ENCODE results near the gene FADS6. TPM values are rescaled to one million over a fixed set of nuclear protein-coding genes. Genes with fewer than 3 reads are reported as not detected.
"Not testable (repeated sequence)": the region's sequence is repeated elsewhere in the genome, so short reads cannot be mapped to it uniquely, and the experiment has no call there.

Gene FADS6
- total RNA-seq, 1 donor, result not detected

DNA sequence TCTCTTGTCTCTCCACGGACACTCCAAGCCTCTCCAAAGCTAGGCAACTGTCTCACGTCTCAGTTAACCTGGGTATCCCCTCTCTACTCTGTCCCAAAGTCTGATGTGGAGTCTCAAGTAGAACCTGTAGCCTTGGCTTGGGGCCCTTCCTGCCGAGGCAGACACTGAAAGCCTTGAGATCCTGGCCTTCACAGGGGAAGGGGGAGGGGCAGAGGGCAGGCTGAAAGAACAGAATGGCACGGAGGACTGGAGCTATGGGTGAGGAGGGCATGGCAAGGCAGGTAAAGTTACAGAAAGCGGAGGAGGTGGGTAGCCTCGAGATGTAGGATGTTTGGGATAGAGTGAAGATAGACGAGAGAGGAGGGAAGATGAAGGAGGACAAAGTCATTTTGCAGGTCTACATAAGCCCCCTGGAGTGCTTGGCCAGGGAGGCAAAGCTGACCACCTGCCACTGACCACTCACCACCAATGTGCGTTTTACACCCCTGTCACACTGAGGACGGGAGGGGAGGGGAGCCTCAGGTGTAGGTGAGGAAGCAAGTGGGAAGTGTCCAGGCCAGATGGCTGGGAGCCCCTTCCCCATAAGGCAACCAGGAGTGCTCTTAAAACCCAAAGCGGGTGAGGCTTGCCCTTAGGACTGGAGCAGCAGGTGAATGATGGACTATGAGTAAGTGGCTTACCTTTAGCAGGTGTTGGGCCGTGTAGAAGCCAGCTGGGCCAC, 21.9 kb downstream of the FADS6 start:
- no peak for DNase-seq (ENCODE audit: low read depth)
- TF ChIP-seq, protein P1, sequence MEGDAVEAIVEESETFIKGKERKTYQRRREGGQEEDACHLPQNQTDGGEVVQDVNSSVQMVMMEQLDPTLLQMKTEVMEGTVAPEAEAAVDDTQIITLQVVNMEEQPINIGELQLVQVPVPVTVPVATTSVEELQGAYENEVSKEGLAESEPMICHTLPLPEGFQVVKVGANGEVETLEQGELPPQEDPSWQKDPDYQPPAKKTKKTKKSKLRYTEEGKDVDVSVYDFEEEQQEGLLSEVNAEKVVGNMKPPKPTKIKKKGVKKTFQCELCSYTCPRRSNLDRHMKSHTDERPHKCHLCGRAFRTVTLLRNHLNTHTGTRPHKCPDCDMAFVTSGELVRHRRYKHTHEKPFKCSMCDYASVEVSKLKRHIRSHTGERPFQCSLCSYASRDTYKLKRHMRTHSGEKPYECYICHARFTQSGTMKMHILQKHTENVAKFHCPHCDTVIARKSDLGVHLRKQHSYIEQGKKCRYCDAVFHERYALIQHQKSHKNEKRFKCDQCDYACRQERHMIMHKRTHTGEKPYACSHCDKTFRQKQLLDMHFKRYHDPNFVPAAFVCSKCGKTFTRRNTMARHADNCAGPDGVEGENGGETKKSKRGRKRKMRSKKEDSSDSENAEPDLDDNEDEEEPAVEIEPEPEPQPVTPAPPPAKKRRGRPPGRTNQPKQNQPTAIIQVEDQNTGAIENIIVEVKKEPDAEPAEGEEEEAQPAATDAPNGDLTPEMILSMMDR (IDR thresholded peaks at IDR 0.05; ENCODE audit: insufficient read depth, low read length), result no peak
- H3K4me3 ChIP-seq (ENCODE audit: low read depth, low read length), result peak overlapping the region; percentile 93

DNA sequence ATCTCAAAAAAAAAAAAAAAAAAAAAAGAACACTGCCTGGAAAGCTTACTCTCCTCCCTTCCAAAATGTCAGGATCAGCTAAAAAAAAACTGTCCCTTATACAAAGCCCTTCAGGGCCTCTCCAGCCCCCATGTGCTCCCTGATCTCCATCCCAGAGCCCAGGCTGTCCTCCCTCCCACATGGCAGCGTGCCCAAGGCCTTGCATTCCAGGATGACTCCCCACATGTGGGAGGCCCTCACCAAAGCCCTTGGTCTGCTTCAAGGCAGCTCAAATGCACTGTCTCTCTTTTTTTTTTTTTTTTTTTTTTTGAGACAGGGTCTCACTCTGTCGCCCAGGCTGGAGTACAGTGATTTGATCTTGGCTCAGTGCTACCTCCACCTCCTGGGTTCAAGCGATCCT, 22.9 kb downstream of the FADS6 start:
- no peak overlapping the region for H3K4me3 ChIP-seq (ENCODE audit: low read depth, low read length)
- TF ChIP-seq, protein P1 (IDR thresholded peaks at IDR 0.05; ENCODE audit: insufficient read depth, low read length), result no peak
- peak; percentile 44 for DNase-seq (ENCODE audit: low read depth)

DNA sequence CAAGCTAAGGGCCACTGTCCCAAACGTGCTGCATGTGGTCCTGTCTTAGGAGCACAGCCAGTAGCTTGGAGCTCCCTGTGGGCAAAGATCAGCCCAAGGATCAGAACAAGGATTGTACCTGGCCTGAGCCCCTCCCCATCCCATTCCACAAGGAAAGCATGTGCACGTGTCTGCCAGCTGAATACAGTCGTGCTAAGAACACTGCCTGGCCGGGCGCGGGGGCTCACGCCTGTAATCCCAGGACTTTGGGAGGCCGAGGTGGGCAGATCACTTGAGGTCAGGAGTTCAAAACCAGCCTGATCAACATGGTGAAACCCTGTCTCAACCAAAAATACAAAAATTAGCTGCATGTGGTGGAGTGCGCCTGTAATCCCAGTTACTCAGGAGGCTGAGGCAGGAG, 23.4 kb downstream of the FADS6 start:
- DNase-seq (ENCODE audit: low read depth); H3K4me3 ChIP-seq (ENCODE audit: low read depth, low read length): not testable (repeated sequence)

DNA sequence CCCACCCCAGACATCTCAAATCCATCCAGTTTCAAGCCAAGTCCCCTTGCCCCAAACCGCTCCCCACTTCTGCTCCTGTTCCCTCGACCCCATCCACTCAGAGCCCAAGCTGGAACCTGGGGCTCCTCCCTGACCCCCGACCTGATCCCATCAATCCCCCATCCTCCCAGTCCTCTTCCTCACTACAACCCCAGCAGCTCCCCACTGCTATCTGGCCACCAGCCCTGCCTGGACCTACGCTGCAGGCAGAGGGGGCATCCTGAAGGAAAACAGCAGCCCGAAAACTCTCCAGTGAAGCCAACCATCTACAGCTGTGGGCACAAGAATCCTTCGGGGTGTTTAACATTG, 24.6 kb downstream of the FADS6 start:
- TF ChIP-seq, protein P1 (IDR thresholded peaks at IDR 0.05; ENCODE audit: insufficient read depth, low read length), result no peak
- DNase-seq (ENCODE audit: low read depth), result no peak
- H3K4me3 ChIP-seq (ENCODE audit: low read depth, low read length), result no peak overlapping the region

DNA sequence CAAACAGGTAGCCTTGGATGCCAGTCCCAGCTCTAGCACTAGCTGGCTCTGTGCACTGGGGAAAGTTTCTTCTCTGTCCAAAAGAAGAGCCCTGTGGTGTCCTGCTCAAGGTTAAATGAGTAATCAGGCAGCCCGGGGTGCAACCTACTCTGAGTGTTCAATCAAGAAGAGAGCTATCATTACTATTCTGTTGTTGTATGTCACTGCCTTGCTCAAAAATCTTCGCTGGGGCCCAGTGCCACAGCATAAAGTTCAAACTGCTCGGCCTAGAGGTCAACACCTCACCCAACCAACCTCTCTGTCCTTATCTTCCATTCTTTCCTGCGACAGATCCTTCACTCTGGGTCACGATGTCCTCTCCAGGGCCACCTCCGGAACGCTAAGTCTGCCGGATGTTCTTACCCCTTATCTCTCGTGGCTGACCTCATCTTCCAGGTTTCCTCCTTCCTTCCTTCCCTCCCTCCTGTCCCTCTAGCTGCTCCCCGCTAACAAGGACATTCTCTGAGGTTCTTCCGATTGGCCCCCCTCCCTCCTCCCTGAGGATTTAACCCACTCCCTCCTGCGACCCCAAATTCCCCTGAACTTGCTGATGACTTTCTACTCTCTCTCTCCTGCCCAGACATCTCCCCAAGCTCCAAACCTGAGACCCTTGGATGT, 25.1 kb downstream of the FADS6 start:
- TF ChIP-seq, protein P1 (IDR thresholded peaks at IDR 0.05; ENCODE audit: insufficient read depth, low read length), result no peak
- H3K4me3 ChIP-seq (ENCODE audit: low read depth, low read length), result no peak overlapping the region
- DNase-seq (ENCODE audit: low read depth), result no peak

DNA sequence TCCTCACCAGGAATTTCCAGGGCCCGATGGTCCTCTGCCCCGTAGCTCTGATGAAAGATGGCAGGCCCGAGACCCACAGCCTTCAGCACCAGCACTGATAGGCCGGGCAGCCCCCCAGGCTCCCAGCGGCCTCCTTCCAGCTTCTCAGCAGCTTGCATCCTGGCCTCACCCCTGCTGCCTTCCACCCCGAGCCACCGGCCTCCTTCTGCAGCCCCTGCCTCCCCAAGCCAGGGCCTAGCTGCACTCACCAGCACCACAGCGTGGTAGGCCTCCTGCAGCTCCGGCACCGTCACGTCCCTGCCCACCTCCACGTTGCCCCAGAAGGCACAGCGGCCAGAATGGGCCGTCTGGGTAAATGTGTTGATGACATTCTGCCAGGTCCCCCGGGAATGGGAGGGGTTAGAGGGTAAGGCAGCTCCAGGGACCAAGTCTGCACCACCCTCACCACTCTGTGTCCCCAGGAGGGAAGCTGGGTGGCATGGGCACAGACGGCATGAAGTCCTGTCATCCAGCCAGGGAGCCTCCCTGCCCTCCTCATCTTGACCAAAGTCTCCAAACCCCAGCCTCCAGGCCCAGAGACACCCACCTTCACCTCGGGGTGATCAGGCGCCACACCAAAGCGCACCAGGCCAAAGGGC, 27.1 kb downstream of the FADS6 start:
- TF ChIP-seq, protein P1 (IDR thresholded peaks at IDR 0.05; ENCODE audit: insufficient read depth, low read length), result no peak
- no peak overlapping the region for H3K4me3 ChIP-seq (ENCODE audit: low read depth, low read length)
- DNase-seq (ENCODE audit: low read depth), result no peak

DNA sequence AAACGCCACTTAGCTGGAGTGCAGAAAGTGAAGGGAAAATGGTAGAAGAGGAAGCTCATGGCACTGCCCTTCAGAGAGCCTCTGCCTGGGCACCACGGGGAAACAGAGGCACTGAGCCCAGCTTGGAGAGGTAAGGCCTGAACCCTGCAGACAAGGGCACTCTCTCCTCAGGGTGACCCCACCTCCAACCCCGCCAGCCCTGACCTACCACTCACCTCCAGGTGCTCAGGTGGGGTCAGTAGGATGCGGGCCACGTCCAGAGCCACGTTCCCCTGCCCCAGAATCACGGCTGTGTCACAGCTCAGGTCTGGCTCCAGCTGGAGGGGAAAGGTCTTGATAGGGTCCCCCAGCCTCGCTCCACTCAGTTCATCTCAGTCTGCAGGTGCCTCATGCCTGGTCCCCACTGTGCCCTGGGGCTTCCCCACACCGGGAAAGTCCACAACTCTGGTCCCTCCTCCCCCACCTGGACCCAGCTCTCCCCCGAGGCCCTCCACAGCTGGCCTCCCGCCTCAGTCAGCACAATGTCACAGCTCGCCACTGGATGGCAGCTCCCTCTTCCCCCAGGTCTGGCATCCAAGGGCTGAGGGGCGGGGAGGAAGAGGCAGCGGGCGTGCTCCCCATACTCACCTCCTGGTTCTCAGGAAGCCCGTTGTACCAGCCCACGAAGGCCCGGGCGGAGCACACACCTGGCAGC, 27.8 kb downstream of the FADS6 start:
- DNase-seq (ENCODE audit: low read depth), result no peak
- no peak overlapping the region for H3K4me3 ChIP-seq (ENCODE audit: low read depth, low read length)
- TF ChIP-seq, protein P1 (IDR thresholded peaks at IDR 0.05; ENCODE audit: insufficient read depth, low read length), result no peak

Data from fibroblast of the aortic adventitia (primary cell).